ENCODE results near the gene CCDC28A. TPM values are rescaled to one million over a fixed set of nuclear protein-coding genes. Genes with fewer than 3 reads are reported as not detected.

CCDC28A gene
- total RNA-seq, 1 experiment from 2014 or later = 9.7 TPM

GRCh38 chr6:138806889-138807288 is 33.3 kb downstream of the CCDC28A start:
- DNase-seq = no peak
- Histone ChIP-seq H3K4me3 (no peak overlapping the region), H3K4me1 (peaks cover 23% of the 10 kb centered on the region), H3K27me3 (no peaks in the 10 kb centered on the region), H3K27ac (no peak overlapping the region), H3K9me3 (replicated peaks) (peaks cover 4% of the 10 kb centered on the region; the same call in 1 of the 2 replicates), H3K36me3 (no peaks in the 10 kb centered on the region)

- Histone ChIP-seq H3K4me3 (no peak overlapping the region), H3K36me3 (no peaks in the 10 kb centered on the region), H3K9me3 (replicated peaks) (peaks cover 4% of the 10 kb centered on the region; the same call in 1 of the 2 replicates), H3K4me1 (peaks cover 17% of the 10 kb centered on the region), H3K27ac (no peak overlapping the region), H3K27me3 (no peaks in the 10 kb centered on the region)
- no peak for DNase-seq
Measured at GRCh38 chr6:138809677-138810076, 36.1 kb downstream of the CCDC28A start.

- H3K9me3 ChIP-seq (replicated peaks) = peaks cover 4% of the 10 kb centered on the region; the same call in 1 of the 2 replicates
- no peak overlapping the region for H3K27ac ChIP-seq
- H3K4me1 ChIP-seq = peaks cover 6% of the 10 kb centered on the region
- no peak for DNase-seq
- no peaks in the 10 kb centered on the region for H3K36me3 ChIP-seq
- no peaks in the 10 kb centered on the region for H3K27me3 ChIP-seq
- no peak overlapping the region for H3K4me3 ChIP-seq
Measured at GRCh38 chr6:138811866-138812265, 38.3 kb downstream of the CCDC28A start.

- peaks cover 12% of the 10 kb centered on the region for H3K4me1 ChIP-seq
- H3K4me3 ChIP-seq = no peak overlapping the region
- peak in 1 of 2 experiments; percentile 32 for DNase-seq
- H3K36me3 ChIP-seq = no peaks in the 10 kb centered on the region
- no peak overlapping the region for H3K27ac ChIP-seq
- H3K9me3 ChIP-seq (replicated peaks) = peaks cover 4% of the 10 kb centered on the region; the same call in 1 of the 2 replicates
- no peaks in the 10 kb centered on the region for H3K27me3 ChIP-seq
Measured at GRCh38 chr6:138814179-138814834, 40.7 kb downstream of the CCDC28A start.

GRCh38 chr6:138815221-138815620 is 41.7 kb downstream of the CCDC28A start:
- no peak for DNase-seq
- H3K36me3 ChIP-seq = no peaks in the 10 kb centered on the region
- no peak overlapping the region for H3K4me3 ChIP-seq
- H3K27ac ChIP-seq = no peak overlapping the region
- peaks cover 12% of the 10 kb centered on the region for H3K4me1 ChIP-seq
- H3K27me3 ChIP-seq = no peaks in the 10 kb centered on the region
- no peaks in the 10 kb centered on the region for H3K9me3 ChIP-seq (replicated peaks)

GRCh38 chr6:138815797-138816528 is 42.4 kb downstream of the CCDC28A start:
- H3K9me3 ChIP-seq (replicated peaks) = no peaks in the 10 kb centered on the region
- H3K27ac ChIP-seq = no peak overlapping the region
- 0 out of 2 replicates have a peak, but pooled peaks cover 4% of the 10 kb centered on the region for H3K27me3 ChIP-seq
- DNase-seq = peak; percentile 27 to 78
- H3K36me3 ChIP-seq = no peaks in the 10 kb centered on the region
- H3K4me3 ChIP-seq = no peak overlapping the region
- peaks cover 12% of the 10 kb centered on the region for H3K4me1 ChIP-seq

- no peaks in the 10 kb centered on the region for H3K36me3 ChIP-seq
- H3K27ac ChIP-seq = no peak overlapping the region
- H3K4me3 ChIP-seq = no peak overlapping the region
- no peak for DNase-seq
- H3K9me3 ChIP-seq (replicated peaks) = no peaks in the 10 kb centered on the region
- peaks cover 12% of the 10 kb centered on the region for H3K4me1 ChIP-seq
- H3K27me3 ChIP-seq = 0 out of 2 replicates have a peak, but pooled peaks cover 4% of the 10 kb centered on the region
Measured at GRCh38 chr6:138817799-138818198, 44.2 kb downstream of the CCDC28A start.

- no peak for DNase-seq
- peaks cover 12% of the 10 kb centered on the region for H3K4me1 ChIP-seq
- H3K27ac ChIP-seq = no peak overlapping the region
- 0 out of 2 replicates have a peak, but pooled peaks cover 4% of the 10 kb centered on the region for H3K27me3 ChIP-seq
- H3K36me3 ChIP-seq = no peaks in the 10 kb centered on the region
- no peaks in the 10 kb centered on the region for H3K9me3 ChIP-seq (replicated peaks)
- H3K4me3 ChIP-seq = no peak overlapping the region
Measured at GRCh38 chr6:138818496-138819194, 45.1 kb downstream of the CCDC28A start.

GRCh38 chr6:138821519-138821918 is 48.0 kb downstream of the CCDC28A start:
- Histone ChIP-seq H3K27ac (no peak overlapping the region), H3K27me3 (0 out of 2 replicates have a peak, but pooled peaks cover 4% of the 10 kb centered on the region), H3K4me3 (no peak overlapping the region), H3K36me3 (no peaks in the 10 kb centered on the region), H3K9me3 (replicated peaks) (no peaks in the 10 kb centered on the region), H3K4me1 (peaks cover 7% of the 10 kb centered on the region; the same call in 1 of the 2 replicates)
- DNase-seq = no peak

- Histone ChIP-seq H3K27me3 (0 out of 2 replicates have a peak, but pooled peaks cover 4% of the 10 kb centered on the region), H3K4me3 (no peak overlapping the region), H3K27ac (no peak overlapping the region), H3K4me1 (no peaks in the 10 kb centered on the region), H3K36me3 (no peaks in the 10 kb centered on the region), H3K9me3 (replicated peaks) (no peaks in the 10 kb centered on the region)
- no peak for DNase-seq
Measured at GRCh38 chr6:138824482-138825144, 51.0 kb downstream of the CCDC28A start.

GRCh38 chr6:138830248-138830647 is 56.7 kb downstream of the CCDC28A start:
- DNase-seq = no peak
- no peaks in the 10 kb centered on the region for H3K27me3 ChIP-seq
- no peak overlapping the region for H3K27ac ChIP-seq
- no peaks in the 10 kb centered on the region for H3K4me1 ChIP-seq
- no peak overlapping the region for H3K4me3 ChIP-seq
- H3K36me3 ChIP-seq = no peaks in the 10 kb centered on the region
- no peaks in the 10 kb centered on the region for H3K9me3 ChIP-seq (replicated peaks)

GRCh38 chr6:138832182-138832581 is 58.6 kb downstream of the CCDC28A start:
- Histone ChIP-seq H3K4me3 (no peak overlapping the region), H3K9me3 (replicated peaks) (no peaks in the 10 kb centered on the region), H3K27me3 (no peaks in the 10 kb centered on the region), H3K36me3 (no peaks in the 10 kb centered on the region), H3K4me1 (no peaks in the 10 kb centered on the region), H3K27ac (no peak overlapping the region)
- DNase-seq = no peak

- H3K27ac ChIP-seq = no peak overlapping the region
- H3K4me1 ChIP-seq = no peaks in the 10 kb centered on the region
- no peaks in the 10 kb centered on the region for H3K9me3 ChIP-seq (replicated peaks)
- H3K36me3 ChIP-seq = no peaks in the 10 kb centered on the region
- H3K4me3 ChIP-seq = no peak overlapping the region
- H3K27me3 ChIP-seq = no peaks in the 10 kb centered on the region
- DNase-seq = no peak
Measured at GRCh38 chr6:138833816-138834539, 60.4 kb downstream of the CCDC28A start.

GRCh38 chr6:138837246-138837645 is 63.7 kb downstream of the CCDC28A start:
- H3K9me3 ChIP-seq (replicated peaks) = no peaks in the 10 kb centered on the region
- no peak overlapping the region for H3K4me3 ChIP-seq
- no peak for DNase-seq
- H3K4me1 ChIP-seq = no peaks in the 10 kb centered on the region
- no peak overlapping the region for H3K27ac ChIP-seq
- no peaks in the 10 kb centered on the region for H3K27me3 ChIP-seq
- no peaks in the 10 kb centered on the region for H3K36me3 ChIP-seq

Data from SJCRH30 (cell line).